ENCODE measurements around the gene NALCN.

DNA sequence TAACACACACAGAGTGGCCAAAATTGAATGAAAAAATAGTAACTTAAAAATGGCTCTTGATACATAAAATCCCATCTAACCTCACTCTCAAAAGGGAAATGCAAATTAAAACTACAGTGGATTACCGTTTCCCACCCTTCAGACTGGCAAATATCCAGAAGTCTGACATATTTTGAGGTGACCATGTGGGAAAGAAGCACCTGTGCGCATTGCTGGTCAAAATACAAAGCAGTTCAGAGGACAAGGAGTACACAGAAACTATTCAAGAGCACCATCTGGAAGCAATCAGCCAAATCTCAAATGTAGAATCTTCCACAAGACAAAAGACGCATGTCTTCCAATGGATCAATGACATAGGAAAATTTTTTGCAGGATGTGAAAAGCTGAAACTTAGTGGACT is 23.2 kb downstream of the NALCN start:
- TF ChIP-seq, protein P1, sequence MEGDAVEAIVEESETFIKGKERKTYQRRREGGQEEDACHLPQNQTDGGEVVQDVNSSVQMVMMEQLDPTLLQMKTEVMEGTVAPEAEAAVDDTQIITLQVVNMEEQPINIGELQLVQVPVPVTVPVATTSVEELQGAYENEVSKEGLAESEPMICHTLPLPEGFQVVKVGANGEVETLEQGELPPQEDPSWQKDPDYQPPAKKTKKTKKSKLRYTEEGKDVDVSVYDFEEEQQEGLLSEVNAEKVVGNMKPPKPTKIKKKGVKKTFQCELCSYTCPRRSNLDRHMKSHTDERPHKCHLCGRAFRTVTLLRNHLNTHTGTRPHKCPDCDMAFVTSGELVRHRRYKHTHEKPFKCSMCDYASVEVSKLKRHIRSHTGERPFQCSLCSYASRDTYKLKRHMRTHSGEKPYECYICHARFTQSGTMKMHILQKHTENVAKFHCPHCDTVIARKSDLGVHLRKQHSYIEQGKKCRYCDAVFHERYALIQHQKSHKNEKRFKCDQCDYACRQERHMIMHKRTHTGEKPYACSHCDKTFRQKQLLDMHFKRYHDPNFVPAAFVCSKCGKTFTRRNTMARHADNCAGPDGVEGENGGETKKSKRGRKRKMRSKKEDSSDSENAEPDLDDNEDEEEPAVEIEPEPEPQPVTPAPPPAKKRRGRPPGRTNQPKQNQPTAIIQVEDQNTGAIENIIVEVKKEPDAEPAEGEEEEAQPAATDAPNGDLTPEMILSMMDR (conservative IDR thresholded peaks at IDR 0.05 in 1 of 2, IDR thresholded peaks at IDR 0.05 in 1 of 2; ENCODE audit: extremely low read depth in 1 of 2, insufficient read depth in 1 of 2, low read depth in 1 of 2, low read length in 2 of 2), result no peak
- TF ChIP-seq EZH2 (IDR thresholded peaks at IDR 0.05; ENCODE audit: borderline replicate concordance, low read length), result no peak

All from mammary epithelial cell (primary cell).